ENCODE results near the gene SPINK6.

GRCh38 chr5:148224117-148224742 is 21.4 kb downstream of the SPINK6 start:
- no peak for TF ChIP-seq EZH2 (IDR thresholded peaks at IDR 0.05; ENCODE audit: borderline replicate concordance, insufficient read depth, low read depth, low read length, poor library complexity, severe bottlenecking)
- TF ChIP-seq, protein P1, sequence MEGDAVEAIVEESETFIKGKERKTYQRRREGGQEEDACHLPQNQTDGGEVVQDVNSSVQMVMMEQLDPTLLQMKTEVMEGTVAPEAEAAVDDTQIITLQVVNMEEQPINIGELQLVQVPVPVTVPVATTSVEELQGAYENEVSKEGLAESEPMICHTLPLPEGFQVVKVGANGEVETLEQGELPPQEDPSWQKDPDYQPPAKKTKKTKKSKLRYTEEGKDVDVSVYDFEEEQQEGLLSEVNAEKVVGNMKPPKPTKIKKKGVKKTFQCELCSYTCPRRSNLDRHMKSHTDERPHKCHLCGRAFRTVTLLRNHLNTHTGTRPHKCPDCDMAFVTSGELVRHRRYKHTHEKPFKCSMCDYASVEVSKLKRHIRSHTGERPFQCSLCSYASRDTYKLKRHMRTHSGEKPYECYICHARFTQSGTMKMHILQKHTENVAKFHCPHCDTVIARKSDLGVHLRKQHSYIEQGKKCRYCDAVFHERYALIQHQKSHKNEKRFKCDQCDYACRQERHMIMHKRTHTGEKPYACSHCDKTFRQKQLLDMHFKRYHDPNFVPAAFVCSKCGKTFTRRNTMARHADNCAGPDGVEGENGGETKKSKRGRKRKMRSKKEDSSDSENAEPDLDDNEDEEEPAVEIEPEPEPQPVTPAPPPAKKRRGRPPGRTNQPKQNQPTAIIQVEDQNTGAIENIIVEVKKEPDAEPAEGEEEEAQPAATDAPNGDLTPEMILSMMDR (IDR thresholded peaks at IDR 0.05) = no peak
